Uterus (tissue), 2 donors: Measurements from ENCODE around the gene BRICD5.

Source experiments
- CTCF ChIP-seq, 4 experiments: fragments of 200-600 bp in 2 of 4; fragments of 450-650 bp in 2 of 4; sonication (generic) in 2 of 4; IDR thresholded peaks; one replicate each; pipeline ENCODE4 v1.5.1; 2016 to 2019; ENCODE audit warnings: antibody characterized with exemption in 4 of 4, mild to moderate bottlenecking in 2 of 4, moderate library complexity in 1 of 4
- POLR2A ChIP-seq, 2 donors: fragments of 450-650 bp; IDR thresholded peaks; one replicate each; pipeline ENCODE4 v1.6.1; 2016; ENCODE audit warnings: antibody characterized with exemption in 2 of 2, mild to moderate bottlenecking in 1 of 2, moderate library complexity in 1 of 2

- TF ChIP-seq CTCF (IDR thresholded peaks at IDR 0.05) (no peak), POLR2A (IDR thresholded peaks at IDR 0.05) (no peak)
Observed at GRCh38 chr16:2184346-2184745, 26.3 kb downstream of the BRICD5 start.
